CD8-positive, alpha-beta memory T cell (primary cell): ENCODE measurements around the gene CIP2A. TPM values are rescaled to one million over a fixed set of nuclear protein-coding genes. Genes with fewer than 3 reads are reported as not detected.

Source experiments
- CTCF ChIA-PET: fragments of 350-600 bp; sonication (Branson Sonifier 250); formaldehyde crosslinking; loops from one replicate; lab custom pipeline; 2021; ENCODE audit warnings: antibody characterized with exemption; lab: Charles Lee
- POLR2A ChIA-PET: fragments of 350-600 bp; sonication (Branson Sonifier 250); formaldehyde crosslinking; loops from one replicate; lab custom pipeline; 2021; ENCODE audit warnings: antibody characterized with exemption; lab: Charles Lee
- DNase-seq, 5 donors: peaks; one replicate each; pipeline versions ENCODE4 v3.0.0 to v3.0.0-alpha.2; 2020 to 2022; ENCODE audit warnings: mixed read lengths in 1 of 5
- H3K27ac ChIP-seq: one replicate; pipeline ENCODE4 v1.7.0; 2013; ENCODE audit warnings: low read depth, mild to moderate bottlenecking, low read length, moderate library complexity
- H3K27me3 ChIP-seq: 2 replicates; pipeline ENCODE4 v1.7.0; 2013; ENCODE audit warnings: low read length, mild to moderate bottlenecking; ENCODE audit not compliant: insufficient read depth, poor library complexity, severe bottlenecking
- H3K36me3 ChIP-seq: 2 replicates; pipeline ENCODE4 v1.7.0; 2013; ENCODE audit warnings: mild to moderate bottlenecking, low read length, moderate library complexity; ENCODE audit not compliant: insufficient read depth
- H3K4me1 ChIP-seq: 2 replicates; pipeline ENCODE4 v1.7.0; 2013; ENCODE audit warnings: mild to moderate bottlenecking, low read length, moderate library complexity; ENCODE audit not compliant: insufficient read depth
- H3K4me3 ChIP-seq: 2 replicates; pipeline ENCODE4 v1.7.0; 2013; ENCODE audit warnings: mild to moderate bottlenecking, low read length
- H3K9me3 ChIP-seq: 2 replicates; pipeline ENCODE4 v1.7.0; 2013; ENCODE audit warnings: mild to moderate bottlenecking, low read length
- H3K27ac Mint-ChIP-seq, 8 donors: one replicate each; pipeline ENCODE4 v1.8.0; 2020 to 2021; ENCODE audit warnings: mixed read lengths in 8 of 8, mild to moderate bottlenecking in 6 of 8, inconsistent platforms in 3 of 8, moderate library complexity in 3 of 8
- H3K27me3 Mint-ChIP-seq, 2 donors: one replicate each; pipeline ENCODE4 v1.8.0; 2020 to 2021; ENCODE audit warnings: mixed read lengths in 2 of 2, mild to moderate bottlenecking in 1 of 2, moderate library complexity in 1 of 2
- H3K36me3 Mint-ChIP-seq, 3 donors: one replicate each; pipeline ENCODE4 v1.8.0; 2020 to 2021; ENCODE audit warnings: mixed read lengths in 3 of 3, inconsistent platforms in 1 of 3, mild to moderate bottlenecking in 1 of 3
- H3K4me1 Mint-ChIP-seq, 3 donors: one replicate each; pipeline ENCODE4 v1.8.0; 2020 to 2021; ENCODE audit warnings: mixed read lengths in 3 of 3, inconsistent platforms in 1 of 3, mild to moderate bottlenecking in 1 of 3
- H3K4me3 Mint-ChIP-seq, 7 donors: one replicate each; pipeline ENCODE4 v1.8.0; 2020 to 2021; ENCODE audit warnings: mixed read lengths in 7 of 7, mild to moderate bottlenecking in 6 of 7, moderate library complexity in 4 of 7, inconsistent platforms in 2 of 7
- H3K9me3 Mint-ChIP-seq, 5 donors: one replicate each; pipeline ENCODE4 v1.8.0; 2020 to 2022; ENCODE audit warnings: mixed read lengths in 5 of 5, mild to moderate bottlenecking in 3 of 5, moderate library complexity in 2 of 5, inconsistent platforms in 1 of 5
- polyA plus RNA-seq: library from polyadenylated mRNA; unstranded; fragments of 300-500 nt; fragmentation: Illumina TruSeq; gene quantifications from one replicate; pipeline ENCODE4 v1.2.3, GENCODE V29; 2021
- total RNA-seq, 2 experiments: library from RNA; stranded (reverse); gene quantifications; one replicate each; pipeline ENCODE4 v1.2.3, GENCODE V29; 2021

Gene CIP2A
- total and polyA plus RNA-seq, 3 experiments from 2014 or later, result 3.5 to 42.6 (median 41.7) TPM

- CTCF ChIA-PET, result no interaction called here
- Histone ChIP-seq H3K9me3 (no peaks in the 10 kb centered on the region), H3K4me1 (no peaks in the 10 kb centered on the region), H3K36me3 (no peaks in the 10 kb centered on the region), H3K27ac (no peak overlapping the region), H3K27me3 (no peaks in the 10 kb centered on the region), H3K4me3 (no peak overlapping the region)
- Mint-ChIP-seq H3K4me3 (no peak overlapping the region), H3K27me3 (no peaks in the 10 kb centered on the region), H3K27ac (peak overlapping the region in 1 of 8 donors; percentile 19), H3K36me3 (peaks cover 0 to 10% (median 4%) of the 10 kb centered on the region in 3 donors), H3K4me1 (peaks cover 0 to 13% (median 11%) of the 10 kb centered on the region in 3 donors), H3K9me3 (no peaks in the 10 kb centered on the region)
- no peak for DNase-seq
- POLR2A ChIA-PET, result interaction anchor here (1.1 kb wide), 1 partner anchor 25 kb away, joined by 3 read pairs; the partner anchor contains the start of genes CIP2A and DZIP3
Observed at GRCh38 chr3:108564564-108564963, 24.7 kb downstream of the CIP2A start.

GRCh38 chr3:108562565-108562964 is 26.7 kb downstream of the CIP2A start:
- H3K4me3 Mint-ChIP-seq, result no peak overlapping the region
- H3K36me3 ChIP-seq, result no peaks in the 10 kb centered on the region
- no peaks in the 10 kb centered on the region for H3K4me1 ChIP-seq
- H3K36me3 Mint-ChIP-seq, result peaks cover 0 to 12% (median 8%) of the 10 kb centered on the region in 3 donors
- DNase-seq, result no peak
- H3K27ac ChIP-seq, result no peak overlapping the region
- CTCF ChIA-PET, result interaction anchor here (1.0 kb wide), 1 partner anchor 10 kb away, joined by 3 read pairs; no protein-coding TSS in a partner anchor
- peak overlapping the region in 1 of 8 donors; percentile 16 for H3K27ac Mint-ChIP-seq
- no peaks in the 10 kb centered on the region for H3K9me3 ChIP-seq
- peaks cover 0 to 13% (median 11%) of the 10 kb centered on the region in 3 donors for H3K4me1 Mint-ChIP-seq
- no peaks in the 10 kb centered on the region for H3K27me3 Mint-ChIP-seq
- H3K9me3 Mint-ChIP-seq, result no peaks in the 10 kb centered on the region
- H3K27me3 ChIP-seq, result no peaks in the 10 kb centered on the region
- POLR2A ChIA-PET, result no interaction called here
- H3K4me3 ChIP-seq, result no peak overlapping the region

- no peaks in the 10 kb centered on the region for H3K9me3 ChIP-seq
- Mint-ChIP-seq H3K4me1 (peaks cover 9 to 14% (median 11%) of the 10 kb centered on the region in 3 donors), H3K9me3 (no peaks in the 10 kb centered on the region), H3K27ac (no peak overlapping the region), H3K36me3 (peaks cover 0 to 12% (median 3%) of the 10 kb centered on the region in 3 donors), H3K27me3 (no peaks in the 10 kb centered on the region), H3K4me3 (no peak overlapping the region)
- DNase-seq, result no peak
- H3K36me3 ChIP-seq, result no peaks in the 10 kb centered on the region
- H3K4me1 ChIP-seq, result no peaks in the 10 kb centered on the region
- no peak overlapping the region for H3K4me3 ChIP-seq
- ChIA-PET POLR2A (no interaction called here), CTCF (interaction anchor here (0.6 kb wide), 1 partner anchor 14 kb away, joined by 3 read pairs; no protein-coding TSS in a partner anchor)
- no peak overlapping the region for H3K27ac ChIP-seq
- H3K27me3 ChIP-seq, result no peaks in the 10 kb centered on the region
Observed at GRCh38 chr3:108555966-108556581, 33.2 kb downstream of the CIP2A start.

GRCh38 chr3:108554913-108555571 is 34.2 kb downstream of the CIP2A start:
- DNase-seq, result no peak
- peaks cover 0 to 9% (median 0%) of the 10 kb centered on the region in 3 donors for H3K36me3 Mint-ChIP-seq
- H3K27ac Mint-ChIP-seq, result peak overlapping the region in 1 of 8 donors; percentile 48
- no peak overlapping the region for H3K4me3 Mint-ChIP-seq
- peaks cover 9 to 14% (median 11%) of the 10 kb centered on the region in 3 donors for H3K4me1 Mint-ChIP-seq
- no peaks in the 10 kb centered on the region for H3K27me3 Mint-ChIP-seq
- no peak overlapping the region for H3K27ac ChIP-seq
- no peaks in the 10 kb centered on the region for H3K9me3 Mint-ChIP-seq
- CTCF ChIA-PET, result no interaction called here
- no peaks in the 10 kb centered on the region for H3K36me3 ChIP-seq
- no peak overlapping the region for H3K4me3 ChIP-seq
- POLR2A ChIA-PET, result no interaction called here
- H3K27me3 ChIP-seq, result no peaks in the 10 kb centered on the region
- H3K4me1 ChIP-seq, result no peaks in the 10 kb centered on the region
- H3K9me3 ChIP-seq, result no peaks in the 10 kb centered on the region

- ChIA-PET CTCF (no interaction called here), POLR2A (no interaction called here)
- H3K27me3 Mint-ChIP-seq, result no peaks in the 10 kb centered on the region
Observed at GRCh38 chr3:108554229-108554628, 35.0 kb downstream of the CIP2A start.

GRCh38 chr3:108552267-108553159 is 36.7 kb downstream of the CIP2A start:
- no peak overlapping the region for H3K27ac ChIP-seq
- H3K36me3 Mint-ChIP-seq, result peaks cover 0 to 1% (median 0%) of the 10 kb centered on the region in 3 donors
- peaks cover 9 to 22% (median 13%) of the 10 kb centered on the region in 3 donors for H3K4me1 Mint-ChIP-seq
- H3K9me3 ChIP-seq, result no peaks in the 10 kb centered on the region
- H3K27me3 ChIP-seq, result no peaks in the 10 kb centered on the region
- peak in 2 of 5 donors; percentile 20 to 26 for DNase-seq
- H3K27me3 Mint-ChIP-seq, result no peaks in the 10 kb centered on the region
- peak overlapping the region in 5 of 8 donors; percentile 6 to 36 (median 29) for H3K27ac Mint-ChIP-seq
- no peak overlapping the region for H3K4me3 ChIP-seq
- H3K4me1 ChIP-seq, result no peaks in the 10 kb centered on the region
- H3K9me3 Mint-ChIP-seq, result no peaks in the 10 kb centered on the region
- H3K4me3 Mint-ChIP-seq, result peak overlapping the region in 1 of 7 donors; percentile 6
- no peaks in the 10 kb centered on the region for H3K36me3 ChIP-seq
- ChIA-PET POLR2A (interaction anchor here (0.7 kb wide), 1 partner anchor 14 kb away, joined by 3 read pairs; no protein-coding TSS in a partner anchor), CTCF (interaction anchor here (0.7 to 2.9 kb wide), 12 partner anchors 9 to 586 kb away, joined by 3 to 28 read pairs (median 3); partner anchors contain the start of genes CIP2A and DZIP3)

More at GRCh38 chr3:108554229-108554628, 35.0 kb downstream of the CIP2A start:
- H3K27ac ChIP-seq, result no peak overlapping the region
- H3K27me3 ChIP-seq, result no peaks in the 10 kb centered on the region
- H3K27ac Mint-ChIP-seq, result peak overlapping the region in 1 of 8 donors; percentile 7
- peaks cover 0 to 7% (median 0%) of the 10 kb centered on the region in 3 donors for H3K36me3 Mint-ChIP-seq
- DNase-seq, result no peak
- H3K4me1 ChIP-seq, result no peaks in the 10 kb centered on the region
- no peak overlapping the region for H3K4me3 Mint-ChIP-seq
- no peak overlapping the region for H3K4me3 ChIP-seq
- H3K9me3 ChIP-seq, result no peaks in the 10 kb centered on the region
- H3K9me3 Mint-ChIP-seq, result no peaks in the 10 kb centered on the region
- no peaks in the 10 kb centered on the region for H3K36me3 ChIP-seq
- H3K4me1 Mint-ChIP-seq, result peaks cover 9 to 14% (median 11%) of the 10 kb centered on the region in 3 donors

GRCh38 chr3:108548886-108549285 is 40.4 kb downstream of the CIP2A start:
- peaks cover 0 to 2% (median 0%) of the 10 kb centered on the region in 3 donors for H3K36me3 Mint-ChIP-seq
- no peak overlapping the region for H3K4me3 ChIP-seq
- no peak overlapping the region for H3K27ac ChIP-seq
- POLR2A ChIA-PET, result no interaction called here
- no peak overlapping the region for H3K27ac Mint-ChIP-seq
- H3K27me3 ChIP-seq, result no peaks in the 10 kb centered on the region
- CTCF ChIA-PET, result no interaction called here
- H3K36me3 ChIP-seq, result no peaks in the 10 kb centered on the region
- H3K4me1 ChIP-seq, result no peaks in the 10 kb centered on the region
- peaks cover 20 to 38% (median 28%) of the 10 kb centered on the region in 3 donors for H3K4me1 Mint-ChIP-seq
- DNase-seq, result no peak
- H3K27me3 Mint-ChIP-seq, result no peaks in the 10 kb centered on the region
- no peaks in the 10 kb centered on the region for H3K9me3 Mint-ChIP-seq
- no peaks in the 10 kb centered on the region for H3K9me3 ChIP-seq
- no peak overlapping the region for H3K4me3 Mint-ChIP-seq
